GM23338 (cell line): ENCODE results near the gene PMEL.

Experiments
- CTCF ChIP-seq, 2 experiments: fragments of 200-600 bp in 1 of 2; sonication (generic) in 1 of 2; conservative IDR thresholded peaks; 2 replicates each; pipeline versions ENCODE4 v1.5.1 to v1.6.1; 2016 to 2017; ENCODE audit warnings: antibody characterized with exemption in 2 of 2, low read depth in 2 of 2, mild to moderate bottlenecking in 2 of 2, moderate library complexity in 1 of 2
- REST ChIP-seq: IDR thresholded peaks from one replicate; pipeline ENCODE4 v1.6.1; 2018; ENCODE audit warnings: antibody characterized with exemption; ENCODE audit not compliant: unreplicated experiment

- TF ChIP-seq CTCF (conservative IDR thresholded peaks at IDR 0.05; ENCODE audit: low read depth in 2 of 2) = no peak
- TF ChIP-seq REST = no peak
Measured at GRCh38 chr12:55995366-55995765, 29.5 kb upstream of the PMEL start.
